Astrocyte (in vitro differentiated cells and primary cell): ENCODE measurements around the gene GAR1. TPM values are rescaled to one million over a fixed set of nuclear protein-coding genes. Genes with fewer than 3 reads are reported as not detected.
"Not testable (repeated sequence)": the region's sequence is repeated elsewhere in the genome, so short reads cannot be mapped to it uniquely, and the experiment has no call there.

Experiments used
- DNase-seq: peaks from one replicate; pipeline ENCODE4 v3.0.0-alpha.2; 2010; ENCODE audit warnings: low read depth
- FAIRE-seq: peaks from 2 replicates; lab custom pipeline; 2011; peaks lifted over from hg19 to GRCh38; lab: Jason Lieb, UNC
- H2AFZ ChIP-seq: 2 replicates; pipeline ENCODE4 v1.6.0; 2012; ENCODE audit warnings: low read depth, low read length, inconsistent platforms
- H3K27ac ChIP-seq: 2 replicates; pipeline ENCODE4 v1.5.1; 2011; ENCODE audit warnings: low read depth, low read length, inconsistent platforms
- H3K27me3 ChIP-seq: 2 replicates; pipeline ENCODE4 v1.6.0; 2011; ENCODE audit warnings: low read length, inconsistent platforms; ENCODE audit not compliant: insufficient read depth
- H3K36me3 ChIP-seq: 2 replicates; pipeline ENCODE4 v1.5.1; 2011; ENCODE audit warnings: low read length, inconsistent platforms; ENCODE audit not compliant: insufficient read depth
- H3K4me1 ChIP-seq: 2 replicates; pipeline ENCODE4 v1.5.1; 2011; ENCODE audit warnings: low read length, inconsistent platforms; ENCODE audit not compliant: insufficient read depth
- H3K4me2 ChIP-seq: 2 replicates; pipeline ENCODE4 v1.6.0; 2012; ENCODE audit warnings: low read length, inconsistent platforms
- H3K4me3 ChIP-seq: 2 replicates; pipeline ENCODE4 v1.5.1; 2011; ENCODE audit warnings: low read depth, mild to moderate bottlenecking, low read length, inconsistent platforms; ENCODE audit not compliant: insufficient read depth
- H3K79me2 ChIP-seq: 2 replicates; pipeline ENCODE4 v1.6.0; 2012; ENCODE audit warnings: mild to moderate bottlenecking, low read length, inconsistent platforms; ENCODE audit not compliant: insufficient read depth
- H3K9ac ChIP-seq: 2 replicates; pipeline ENCODE4 v1.6.0; 2012; ENCODE audit warnings: mild to moderate bottlenecking, low read length, inconsistent platforms
- H3K9me3 ChIP-seq: 2 replicates; pipeline ENCODE4 v1.5.1; 2012; ENCODE audit warnings: low read depth, mild to moderate bottlenecking, low read length, inconsistent platforms; ENCODE audit not compliant: insufficient read depth
- H4K20me1 ChIP-seq: 2 replicates; pipeline ENCODE4 v1.6.0; 2012; ENCODE audit warnings: low read length, inconsistent platforms; ENCODE audit not compliant: insufficient read depth
- H3K27ac Mint-ChIP-seq: one replicate; pipeline ENCODE4 v1.8.0; 2021; ENCODE audit warnings: mild to moderate bottlenecking, mixed read lengths; ENCODE audit not compliant: unreplicated experiment
- H3K27me3 Mint-ChIP-seq: one replicate; pipeline ENCODE4 v1.8.0; 2021; ENCODE audit warnings: low read depth, mixed read lengths; ENCODE audit not compliant: unreplicated experiment
- H3K36me3 Mint-ChIP-seq: one replicate; pipeline ENCODE4 v1.8.0; 2021; ENCODE audit warnings: low read depth, mixed read lengths; ENCODE audit not compliant: unreplicated experiment
- H3K4me1 Mint-ChIP-seq: one replicate; pipeline ENCODE4 v1.8.0; 2021; ENCODE audit warnings: low read depth, mixed read lengths; ENCODE audit not compliant: unreplicated experiment
- H3K4me3 Mint-ChIP-seq: one replicate; pipeline ENCODE4 v1.8.0; 2021; ENCODE audit warnings: mild to moderate bottlenecking, moderate library complexity, mixed read lengths; ENCODE audit not compliant: unreplicated experiment
- H3K9me3 Mint-ChIP-seq: one replicate; pipeline ENCODE4 v1.8.0; 2021; ENCODE audit warnings: mild to moderate bottlenecking, mixed read lengths; ENCODE audit not compliant: unreplicated experiment
- CTCF ChIP-seq: IDR thresholded peaks from 2 replicates; pipeline ENCODE4 v1.5.1; 2011; ENCODE audit warnings: low read depth, mild to moderate bottlenecking, inconsistent platforms, low read length, moderate library complexity; ENCODE audit not compliant: insufficient read depth
- EZH2 ChIP-seq: IDR thresholded peaks from 2 replicates; pipeline ENCODE4 v1.6.1; 2012; ENCODE audit warnings: mild to moderate bottlenecking, low read length, inconsistent platforms; ENCODE audit not compliant: insufficient read depth
- total RNA-seq: library from RNA; stranded (reverse); gene quantifications from 2 replicates; pipeline ENCODE4 v1.2.1, GENCODE V29; 2021

Gene GAR1
- total RNA-seq, 1 donor from 2014 or later, result 26.5 TPM

DNA sequence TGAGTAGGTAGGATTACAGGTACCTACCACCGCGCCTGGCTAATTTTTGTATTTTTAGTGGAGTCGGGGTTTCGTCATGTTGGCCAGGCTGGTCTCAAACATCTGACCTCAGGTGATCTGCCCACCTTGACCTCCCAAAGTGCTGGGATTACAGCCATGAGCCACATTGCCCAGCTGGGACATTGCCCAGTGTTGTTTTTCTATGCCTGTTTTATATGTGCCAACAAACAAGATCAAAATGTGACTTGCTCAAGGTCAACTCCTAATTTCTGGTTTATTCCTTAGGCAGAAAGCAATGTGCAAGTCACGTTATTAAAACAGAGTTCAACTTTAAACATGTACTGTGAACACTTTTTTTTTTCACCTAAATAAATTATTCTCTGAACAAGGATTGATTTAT, 35.0 kb downstream of the GAR1 start:
- no peak overlapping the region for H2AFZ ChIP-seq
- DNase-seq (no peak), FAIRE-seq (no peak)
- Mint-ChIP-seq H3K4me3 (no peak overlapping the region), H3K4me1 (no peaks in the 10 kb centered on the region), H3K9me3 (no peaks in the 10 kb centered on the region), H3K27me3 (no peaks in the 10 kb centered on the region), H3K27ac (no peak overlapping the region), H3K36me3 (peaks cover under 1% of the 10 kb centered on the region)
- H4K20me1 ChIP-seq, result no peaks in the 10 kb centered on the region
- H3K4me2 ChIP-seq, result no peak overlapping the region
- no peak overlapping the region for H3K9ac ChIP-seq
- no peak for TF ChIP-seq CTCF
- TF ChIP-seq EZH2, result no peak
- no peaks in the 10 kb centered on the region for H3K79me2 ChIP-seq
- no peak overlapping the region for H3K27ac ChIP-seq
- H3K36me3 ChIP-seq, result no peaks in the 10 kb centered on the region
- H3K9me3 ChIP-seq, result no peaks in the 10 kb centered on the region
- no peak overlapping the region for H3K4me3 ChIP-seq
- no peaks in the 10 kb centered on the region for H3K4me1 ChIP-seq
- H3K27me3 ChIP-seq, result no peaks in the 10 kb centered on the region

DNA sequence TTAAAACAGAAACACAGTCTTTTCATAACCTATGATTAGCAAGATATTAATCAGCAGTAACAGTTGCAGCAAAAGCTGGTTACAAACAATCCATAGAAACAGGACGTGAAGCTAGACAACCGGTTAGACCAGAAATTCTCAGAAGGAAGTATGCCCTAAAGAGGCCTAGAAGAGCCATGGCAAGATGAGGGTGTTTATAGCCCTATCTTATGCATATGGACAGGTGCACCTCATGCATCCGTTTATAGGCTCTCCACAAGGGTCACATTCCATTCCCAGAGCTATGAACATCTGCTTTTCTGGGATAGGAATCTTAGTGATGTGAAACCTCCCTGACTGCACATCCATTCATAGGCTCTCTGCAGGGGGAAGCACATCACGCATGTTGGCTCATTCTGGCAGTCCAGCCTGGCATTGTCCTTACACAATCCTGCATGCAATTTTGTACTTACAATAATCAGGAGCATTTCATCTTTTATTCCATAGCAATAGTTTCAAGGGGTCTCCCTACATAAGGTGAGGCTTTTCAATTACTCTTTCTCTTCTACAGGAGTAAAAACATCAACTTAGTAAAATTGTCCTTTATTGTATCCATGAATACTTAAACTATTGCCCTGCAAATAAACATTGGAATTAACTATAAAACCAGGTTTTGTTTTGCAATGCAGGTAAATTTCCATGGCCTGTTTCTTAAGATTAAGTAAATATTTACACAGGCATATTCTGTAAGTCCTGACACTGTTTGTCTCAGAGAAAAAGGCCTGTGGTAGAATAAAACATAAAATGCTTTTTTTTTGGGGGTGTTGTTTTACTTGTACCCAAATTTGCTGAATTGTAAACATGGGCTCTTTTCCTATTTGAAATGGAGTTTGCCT, 44.1 kb downstream of the GAR1 start:
- H3K9me3 Mint-ChIP-seq, H3K9ac ChIP-seq, H3K27me3 ChIP-seq, H3K79me2 ChIP-seq, H3K4me2 ChIP-seq, FAIRE-seq, H3K27ac Mint-ChIP-seq, H3K9me3 ChIP-seq, H2AFZ ChIP-seq, H3K4me3 Mint-ChIP-seq, H4K20me1 ChIP-seq, H3K36me3 ChIP-seq, H3K4me1 ChIP-seq, H3K27ac ChIP-seq, DNase-seq, H3K4me3 ChIP-seq, H3K4me1 Mint-ChIP-seq, H3K27me3 Mint-ChIP-seq, H3K36me3 Mint-ChIP-seq: not testable (repeated sequence)

DNA sequence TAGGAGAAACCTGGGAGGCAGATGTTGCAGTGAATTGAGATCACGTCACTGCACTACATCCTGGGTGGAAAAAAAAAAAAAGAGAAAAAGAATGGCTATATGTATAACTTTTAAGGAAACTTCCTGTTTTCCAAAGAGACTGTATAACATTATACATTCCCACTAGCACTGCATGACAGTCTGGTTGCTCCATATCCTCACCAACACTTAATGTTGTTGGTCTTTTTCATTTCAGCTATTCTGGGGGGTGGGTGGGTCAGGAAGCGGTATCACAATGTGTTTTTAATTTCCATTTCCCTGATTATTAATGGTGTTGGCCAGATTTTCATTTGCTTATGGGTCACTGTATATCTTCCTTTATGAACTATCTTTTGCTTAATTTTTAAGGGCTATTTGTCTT, 45.7 kb downstream of the GAR1 start:
- Histone ChIP-seq H3K27ac (no peak overlapping the region), H4K20me1 (no peaks in the 10 kb centered on the region), H2AFZ (no peak overlapping the region), H3K9ac (no peak overlapping the region), H3K4me3 (no peak overlapping the region), H3K4me2 (no peak overlapping the region), H3K4me1 (no peaks in the 10 kb centered on the region), H3K79me2 (no peaks in the 10 kb centered on the region), H3K27me3 (no peaks in the 10 kb centered on the region), H3K9me3 (no peaks in the 10 kb centered on the region), H3K36me3 (no peaks in the 10 kb centered on the region)
- peaks cover 5% of the 10 kb centered on the region for H3K9me3 Mint-ChIP-seq
- H3K36me3 Mint-ChIP-seq, result no peaks in the 10 kb centered on the region
- TF ChIP-seq EZH2 (no peak), CTCF (no peak)
- DNase-seq, result no peak
- FAIRE-seq, result no peak
- H3K27ac Mint-ChIP-seq, result no peak overlapping the region
- no peak overlapping the region for H3K4me3 Mint-ChIP-seq
- no peaks in the 10 kb centered on the region for H3K27me3 Mint-ChIP-seq
- no peaks in the 10 kb centered on the region for H3K4me1 Mint-ChIP-seq
